Stomach (tissue), 4 donors: ENCODE data around the gene PROSER1.

ENCODE experiments used
- CTCF ChIP-seq, 7 experiments: fragments of 450-650 bp in 4 of 7; fragments of 200-600 bp in 3 of 7; sonication (generic) in 3 of 7; IDR thresholded peaks; one replicate each; pipeline ENCODE4 v1.5.1; 2016 to 2019; ENCODE audit warnings: antibody characterized with exemption in 7 of 7, control low read depth in 2 of 7, mild to moderate bottlenecking in 1 of 7
- POLR2A ChIP-seq, 4 donors: fragments of 450-650 bp; IDR thresholded peaks; one replicate each; pipeline ENCODE4 v1.6.1; 2016; ENCODE audit warnings: antibody characterized with exemption in 4 of 4, control low read depth in 2 of 4, mild to moderate bottlenecking in 1 of 4, moderate library complexity in 1 of 4
- POLR2AphosphoS5 ChIP-seq, 3 donors: sonication (generic); formaldehyde crosslinking; IDR thresholded peaks; one replicate each; pipeline ENCODE4 v1.6.1; 2016; ENCODE audit warnings: antibody characterized with exemption in 3 of 3

- no peak for TF ChIP-seq POLR2A (IDR thresholded peaks at IDR 0.05)
- TF ChIP-seq CTCF (IDR thresholded peaks at IDR 0.05) = no peak
- TF ChIP-seq POLR2AphosphoS5 (IDR thresholded peaks at IDR 0.05) = no peak
Observed at GRCh38 chr13:39025433-39025839, 12.5 kb downstream of the PROSER1 start.
